GM21423 (cell line): ENCODE data around the gene KCNMA1.

Experiments
- ATAC-seq: cut with Tn5 transposase; IDR thresholded peaks from one replicate; pipeline ENCODE4 v1.9.1; 2021; ENCODE audit warnings: mild to moderate bottlenecking, moderate library complexity; ENCODE audit not compliant: unreplicated experiment

KCNMA1 gene

GRCh38 chr10:77513781-77514331, 123.8 kb downstream of the KCNMA1 start:
- no peak for ATAC-seq

- ATAC-seq, result no peak
These were observed 124.4 kb downstream of the KCNMA1 start for GRCh38 chr10:77513220-77513619.

GRCh38 chr10:77512219-77512578, 125.4 kb downstream of the KCNMA1 start:
- ATAC-seq, result no peak

- no peak for ATAC-seq
These were observed 126.0 kb downstream of the KCNMA1 start for GRCh38 chr10:77511498-77512218.

- no peak for ATAC-seq
These were observed 126.9 kb downstream of the KCNMA1 start for GRCh38 chr10:77510695-77511094.

- no peak for ATAC-seq
These were observed 127.3 kb downstream of the KCNMA1 start for GRCh38 chr10:77510294-77510693.

GRCh38 chr10:77509391-77509790, 128.2 kb downstream of the KCNMA1 start:
- no peak for ATAC-seq

GRCh38 chr10:77507291-77507880, 130.2 kb downstream of the KCNMA1 start:
- ATAC-seq, result no peak

- ATAC-seq, result no peak
These were observed 130.9 kb downstream of the KCNMA1 start for GRCh38 chr10:77506517-77507200.

GRCh38 chr10:77505431-77506334, 131.9 kb downstream of the KCNMA1 start:
- ATAC-seq, result no peak

- no peak for ATAC-seq
These were observed 132.7 kb downstream of the KCNMA1 start for GRCh38 chr10:77504873-77505257.

GRCh38 chr10:77504196-77504872, 133.3 kb downstream of the KCNMA1 start:
- ATAC-seq, result no peak

GRCh38 chr10:77501846-77502261, 135.8 kb downstream of the KCNMA1 start:
- ATAC-seq, result no peak

GRCh38 chr10:77501152-77501845, 136.3 kb downstream of the KCNMA1 start:
- ATAC-seq, result no peak

GRCh38 chr10:77500754-77501151, 136.9 kb downstream of the KCNMA1 start:
- no peak for ATAC-seq

- ATAC-seq, result no peak
These were observed 138.8 kb downstream of the KCNMA1 start for GRCh38 chr10:77498829-77499228.

GRCh38 chr10:77498210-77498609, 139.4 kb downstream of the KCNMA1 start:
- no peak for ATAC-seq

GRCh38 chr10:77497748-77498147, 139.9 kb downstream of the KCNMA1 start:
- ATAC-seq, result no peak

GRCh38 chr10:77496941-77497420, 140.6 kb downstream of the KCNMA1 start:
- ATAC-seq, result no peak
